HG02642 (cell line): Measurements from ENCODE around the gene CDS2.

Source experiments
- ATAC-seq: cut with Tn5 transposase; IDR thresholded peaks from one replicate; pipeline ENCODE4 v1.9.1; 2021; ENCODE audit warnings: mild to moderate bottlenecking; ENCODE audit not compliant: unreplicated experiment, poor library complexity

The CDS2 gene

DNA sequence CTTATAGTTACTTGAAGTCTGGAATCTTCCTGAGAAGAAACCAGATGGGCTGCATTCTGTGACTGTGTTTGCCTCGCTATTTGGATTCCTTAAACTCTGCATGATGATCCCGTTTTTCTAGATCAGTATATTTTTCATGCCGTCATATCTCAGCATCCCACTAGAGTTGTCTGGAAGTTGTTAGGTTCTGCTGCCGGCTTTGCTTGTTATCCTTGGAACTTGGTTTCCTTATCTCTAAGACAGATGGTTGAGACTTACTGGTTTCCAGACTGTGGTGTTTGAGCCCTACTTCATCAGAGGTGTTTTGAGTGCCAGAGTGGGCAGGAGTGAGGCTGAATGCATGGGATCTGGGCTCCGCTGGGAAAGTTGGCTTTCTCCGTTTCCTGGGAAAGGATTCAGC, 50.3 kb downstream of the CDS2 start:
- ATAC-seq = no peak

DNA sequence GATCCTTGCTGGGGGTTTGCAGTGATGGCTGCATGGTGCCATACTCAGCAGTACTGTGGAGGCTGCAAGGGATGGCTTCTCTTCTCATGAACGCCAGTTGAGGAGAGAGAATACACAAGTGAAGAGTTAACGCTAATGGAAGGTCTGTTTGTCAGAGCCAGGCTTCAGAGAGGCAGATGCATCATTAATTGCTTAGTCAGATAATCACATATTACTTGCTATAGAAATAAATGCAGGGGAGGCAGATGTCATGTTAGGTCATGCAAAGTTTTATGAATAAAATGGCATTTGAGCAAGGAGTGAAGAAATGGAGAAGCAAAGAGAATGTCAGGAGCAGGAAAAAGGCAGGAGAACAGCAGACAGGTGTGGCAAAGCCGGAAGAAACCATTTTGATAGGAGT, 51.2 kb downstream of the CDS2 start:
- no peak for ATAC-seq

DNA sequence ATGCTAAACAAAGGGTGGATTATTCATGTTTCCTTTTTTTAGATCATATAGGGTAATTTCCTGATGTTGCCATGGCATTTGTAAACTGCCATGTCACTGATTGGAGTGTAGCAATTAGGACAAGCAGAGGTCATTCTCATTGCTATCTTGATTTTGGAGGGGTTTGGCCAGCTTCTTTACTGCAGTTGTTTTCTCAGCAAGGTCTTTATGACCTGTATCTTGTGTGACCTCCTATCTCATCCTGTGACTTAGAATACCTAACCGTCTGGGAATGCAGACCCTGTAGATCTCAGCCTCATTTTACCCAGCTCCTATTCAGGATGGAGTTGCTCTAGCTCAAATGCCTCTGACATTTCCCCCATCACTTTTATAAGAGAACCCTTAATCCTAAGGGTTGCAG, 53.6 kb downstream of the CDS2 start:
- ATAC-seq = no peak

DNA sequence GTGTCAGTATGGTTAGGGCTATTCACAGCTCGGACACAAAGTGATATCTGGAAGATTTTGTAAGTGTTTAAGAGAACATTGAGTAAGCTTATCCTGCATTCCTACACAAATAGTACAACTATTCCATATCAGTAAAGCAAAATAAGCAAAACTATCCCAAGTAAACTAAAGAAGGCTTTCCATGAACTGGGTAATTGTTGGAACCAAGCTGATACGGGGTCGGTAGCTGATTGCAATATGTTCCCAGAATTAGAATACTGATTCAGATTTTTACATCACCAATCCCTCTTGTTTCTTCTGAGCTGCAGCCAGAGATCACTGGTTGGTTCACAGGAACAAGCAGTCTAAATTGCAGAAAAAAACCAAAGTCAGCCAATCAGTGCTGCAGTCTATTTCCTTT, 54.1 kb downstream of the CDS2 start:
- no peak for ATAC-seq

DNA sequence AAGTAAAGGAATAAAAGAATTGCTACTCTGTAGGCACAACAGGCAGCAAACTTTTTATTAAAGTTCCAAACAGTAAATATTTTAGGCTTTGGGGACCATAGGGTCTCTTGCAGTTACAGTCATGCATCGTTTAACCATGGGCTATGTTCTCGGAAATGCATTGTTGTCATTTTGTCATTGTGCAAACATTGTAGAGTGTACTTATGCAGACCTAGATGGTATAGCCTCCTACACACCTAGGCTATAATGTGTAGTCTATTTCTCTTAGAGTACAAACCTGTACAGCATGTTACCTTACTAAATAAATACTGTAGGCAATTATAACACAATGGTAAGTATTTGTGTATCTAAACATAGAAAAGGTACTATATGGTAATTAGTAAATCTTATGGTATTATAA, 54.7 kb downstream of the CDS2 start:
- ATAC-seq = no peak

DNA sequence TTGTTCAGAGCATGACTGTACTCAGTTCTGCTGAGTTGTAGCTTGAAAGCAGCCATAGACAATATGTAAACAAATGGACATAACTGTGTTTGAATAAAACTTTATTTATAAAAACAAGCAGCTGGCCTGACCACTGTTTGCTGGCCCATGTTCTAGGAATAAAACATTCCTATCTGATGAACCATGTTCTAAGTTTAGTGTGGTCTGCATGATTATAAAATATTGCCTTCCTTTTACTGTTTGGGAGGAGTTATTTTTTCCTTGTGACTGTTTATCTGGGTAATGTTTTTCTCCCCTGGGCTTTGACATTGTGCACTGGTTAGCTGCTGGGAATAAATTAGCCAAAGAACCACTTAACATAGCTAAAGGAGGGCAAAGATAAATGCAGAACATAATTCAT, 55.1 kb downstream of the CDS2 start:
- ATAC-seq = no peak

DNA sequence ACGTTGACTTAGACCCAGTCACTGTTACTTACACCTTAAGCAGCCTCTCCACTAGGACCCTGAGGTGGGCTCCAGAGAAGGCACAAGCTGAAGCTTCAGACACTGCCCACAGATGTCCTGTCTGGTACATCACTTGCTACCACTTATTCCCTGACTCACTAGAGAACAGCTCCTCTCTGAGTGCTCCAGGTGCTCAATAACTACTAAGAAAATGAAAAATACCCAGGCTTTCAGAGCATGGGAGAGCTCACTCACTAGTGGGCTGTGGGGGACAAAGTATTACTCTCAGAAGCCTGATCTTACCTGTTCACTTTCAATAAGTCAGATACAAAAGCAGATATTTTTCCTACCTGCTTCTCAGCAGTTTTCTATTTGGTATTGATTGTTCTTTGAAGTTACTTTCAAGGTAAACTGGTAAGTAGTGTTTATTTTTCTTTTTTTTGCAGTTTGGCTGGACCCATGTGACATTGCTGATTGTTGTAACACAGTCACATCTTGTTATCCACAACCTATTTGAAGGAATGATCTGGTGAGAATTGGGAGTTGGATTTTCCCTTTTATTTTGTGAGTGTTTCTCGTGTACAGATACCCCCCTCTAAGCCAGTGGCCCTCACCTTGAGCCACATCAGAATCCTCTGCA, 55.9 kb downstream of the CDS2 start:
- no peak for ATAC-seq

DNA sequence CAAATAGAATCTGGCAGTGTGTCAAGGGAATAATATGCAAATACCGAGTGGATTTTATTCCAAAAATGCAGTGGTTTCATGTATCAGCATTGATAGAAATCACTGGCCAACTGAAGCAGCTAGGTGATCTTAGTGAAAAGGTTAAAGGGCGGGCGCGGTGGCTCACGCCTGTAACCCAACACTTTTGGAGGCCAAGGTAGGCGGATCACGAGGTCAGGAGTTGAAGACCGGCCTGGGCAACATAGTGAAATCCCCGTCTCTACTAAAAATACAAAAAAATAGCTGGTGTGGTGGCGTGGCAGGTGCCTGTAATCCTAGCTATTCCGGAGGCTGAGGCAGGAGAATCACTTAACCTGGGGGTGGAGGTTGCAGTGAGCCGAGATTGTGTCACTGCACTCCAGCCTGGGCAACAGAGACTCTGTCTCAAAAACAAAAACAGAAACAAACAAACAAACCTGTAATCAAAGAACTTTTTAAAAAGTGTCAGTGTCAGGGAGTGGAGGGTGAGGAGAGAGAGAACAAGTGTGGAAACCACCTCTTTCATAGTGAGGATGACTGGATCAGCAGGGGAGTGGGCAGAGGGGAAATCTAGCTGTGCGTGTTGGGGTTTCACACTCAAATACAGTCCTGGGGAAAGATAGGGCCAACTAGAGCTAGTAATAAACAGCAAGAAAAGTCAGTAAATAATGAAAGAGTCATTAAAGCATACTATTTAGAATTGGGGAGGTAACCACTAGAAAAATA, 57.1 kb downstream of the CDS2 start:
- no peak for ATAC-seq

DNA sequence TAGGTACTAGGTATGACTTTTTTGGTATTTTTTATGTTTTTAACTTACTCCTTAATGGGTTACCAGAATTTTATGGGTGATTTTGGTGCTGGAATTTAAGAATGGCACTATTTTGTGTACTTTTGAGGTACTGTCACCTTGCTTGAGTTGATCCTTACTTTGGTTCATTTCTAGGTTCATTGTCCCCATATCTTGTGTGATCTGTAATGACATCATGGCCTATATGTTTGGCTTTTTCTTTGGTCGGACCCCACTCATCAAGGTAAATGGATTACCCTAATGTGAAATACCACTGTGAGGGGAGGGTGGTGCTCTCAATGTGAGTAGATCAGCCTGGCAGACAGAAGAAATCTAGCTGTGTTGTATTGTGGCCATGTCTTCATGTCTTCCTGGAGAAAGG, 57.9 kb downstream of the CDS2 start:
- no peak for ATAC-seq

DNA sequence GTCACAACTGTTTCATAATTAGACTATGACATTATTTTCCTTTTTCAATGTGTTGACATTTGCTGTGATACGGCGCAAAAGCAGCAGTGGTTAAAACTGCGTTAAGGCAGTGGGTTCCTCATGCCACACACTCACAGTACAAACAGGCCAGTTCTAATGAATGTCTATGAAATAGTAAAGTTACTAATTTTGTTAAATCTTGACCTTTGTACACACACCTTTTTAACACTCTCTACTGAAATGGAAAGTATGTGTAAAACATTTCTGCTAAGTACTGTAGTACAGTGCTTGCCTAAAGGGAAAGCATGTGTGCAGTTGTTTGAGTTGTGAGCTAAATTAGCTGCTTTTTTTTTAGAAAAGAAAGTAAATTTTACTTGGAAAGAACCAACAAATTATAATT, 60.3 kb downstream of the CDS2 start:
- ATAC-seq = no peak

DNA sequence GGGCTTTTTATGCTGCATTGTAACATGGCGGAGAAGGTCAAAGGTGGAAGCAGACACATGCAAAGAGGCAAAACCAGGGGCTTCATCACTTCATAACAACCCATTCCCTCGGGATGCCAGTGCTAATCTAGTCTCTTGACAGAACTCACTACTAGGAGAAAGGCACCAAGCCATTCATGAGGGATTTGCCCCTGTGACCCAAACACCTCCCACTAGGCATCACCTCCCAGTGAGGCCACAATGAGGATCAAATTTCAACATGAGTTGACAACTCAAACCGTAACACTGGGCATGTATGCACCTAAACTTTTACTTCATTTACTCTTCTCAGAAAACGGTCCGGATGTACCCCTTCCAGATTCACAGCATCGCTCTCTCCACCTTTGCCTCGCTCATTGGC, 61.9 kb downstream of the CDS2 start:
- ATAC-seq = no peak

DNA sequence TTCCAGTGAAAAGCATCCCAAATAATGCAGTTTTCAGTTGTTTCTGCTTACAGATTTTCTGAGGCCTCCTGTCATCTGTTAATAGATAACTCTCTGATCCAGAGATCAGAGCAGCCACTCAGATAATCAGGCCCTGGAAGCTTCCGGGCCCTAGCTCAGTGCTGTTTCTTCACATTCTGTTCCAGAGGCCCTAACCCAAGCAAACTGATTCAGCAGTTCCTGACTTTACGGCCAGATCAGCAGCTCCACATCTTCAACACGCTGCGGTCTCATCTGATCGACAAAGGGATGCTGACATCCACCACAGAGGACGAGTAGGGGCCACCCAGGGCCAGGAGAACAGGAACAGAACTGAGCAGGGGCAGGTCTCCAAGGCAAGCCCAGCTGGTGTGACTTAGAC, 63.1 kb downstream of the CDS2 start:
- no peak for ATAC-seq

DNA sequence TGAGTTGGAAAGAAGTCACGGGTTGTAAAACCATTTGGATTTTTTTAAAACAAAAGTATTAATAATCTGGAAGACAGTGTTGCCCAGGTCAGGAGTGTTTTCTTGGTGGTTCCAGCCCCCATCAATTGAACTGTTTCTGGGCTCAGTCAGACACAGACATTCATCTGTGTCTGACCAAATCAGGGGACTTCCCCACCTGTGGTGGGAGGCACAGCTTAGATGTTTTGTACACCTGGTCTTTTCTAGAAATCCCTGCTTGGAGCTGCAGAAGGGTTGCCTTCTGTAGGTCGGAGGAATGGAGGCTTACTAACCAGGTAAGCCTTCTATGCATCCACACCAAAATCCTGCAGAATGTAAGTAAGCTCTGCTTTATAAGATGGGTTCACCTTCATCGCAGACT, 63.6 kb downstream of the CDS2 start:
- ATAC-seq = no peak

DNA sequence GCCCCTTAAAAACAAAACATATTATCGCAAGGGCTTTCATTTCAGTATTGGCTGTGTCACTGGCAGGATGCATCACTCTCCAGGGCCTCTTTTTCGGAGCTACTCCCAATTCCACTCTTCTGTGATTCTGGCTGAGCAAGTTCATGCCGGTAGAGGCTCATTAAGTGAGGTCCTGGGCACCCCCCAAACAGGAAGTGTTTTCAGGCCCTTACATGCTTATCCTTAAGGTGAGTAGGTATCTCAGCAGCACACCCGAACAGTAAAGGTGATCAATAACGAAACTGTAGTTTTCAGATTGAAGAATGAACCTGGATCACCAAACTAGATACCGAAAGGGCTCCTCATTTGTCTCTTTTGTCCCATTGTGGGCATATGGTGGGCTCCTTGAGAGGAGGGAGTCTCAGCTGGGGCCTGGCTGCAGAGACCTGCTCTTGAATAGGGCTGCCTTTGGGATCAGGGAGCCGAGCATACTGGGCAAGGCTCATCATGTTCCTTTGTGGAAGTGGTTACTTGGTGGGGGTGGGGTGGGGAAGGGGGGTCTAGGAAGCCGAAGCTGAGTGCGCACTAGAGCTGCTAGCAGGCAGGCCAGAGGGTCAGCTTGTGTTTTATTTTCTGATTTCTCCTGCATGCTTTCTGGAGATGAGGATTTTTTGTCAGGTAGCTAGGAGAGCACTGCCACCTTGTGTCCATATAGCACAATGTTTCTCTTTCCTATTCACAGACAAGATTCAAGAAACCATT, 65.2 kb downstream of the CDS2 start:
- peak; percentile 50 for ATAC-seq

DNA sequence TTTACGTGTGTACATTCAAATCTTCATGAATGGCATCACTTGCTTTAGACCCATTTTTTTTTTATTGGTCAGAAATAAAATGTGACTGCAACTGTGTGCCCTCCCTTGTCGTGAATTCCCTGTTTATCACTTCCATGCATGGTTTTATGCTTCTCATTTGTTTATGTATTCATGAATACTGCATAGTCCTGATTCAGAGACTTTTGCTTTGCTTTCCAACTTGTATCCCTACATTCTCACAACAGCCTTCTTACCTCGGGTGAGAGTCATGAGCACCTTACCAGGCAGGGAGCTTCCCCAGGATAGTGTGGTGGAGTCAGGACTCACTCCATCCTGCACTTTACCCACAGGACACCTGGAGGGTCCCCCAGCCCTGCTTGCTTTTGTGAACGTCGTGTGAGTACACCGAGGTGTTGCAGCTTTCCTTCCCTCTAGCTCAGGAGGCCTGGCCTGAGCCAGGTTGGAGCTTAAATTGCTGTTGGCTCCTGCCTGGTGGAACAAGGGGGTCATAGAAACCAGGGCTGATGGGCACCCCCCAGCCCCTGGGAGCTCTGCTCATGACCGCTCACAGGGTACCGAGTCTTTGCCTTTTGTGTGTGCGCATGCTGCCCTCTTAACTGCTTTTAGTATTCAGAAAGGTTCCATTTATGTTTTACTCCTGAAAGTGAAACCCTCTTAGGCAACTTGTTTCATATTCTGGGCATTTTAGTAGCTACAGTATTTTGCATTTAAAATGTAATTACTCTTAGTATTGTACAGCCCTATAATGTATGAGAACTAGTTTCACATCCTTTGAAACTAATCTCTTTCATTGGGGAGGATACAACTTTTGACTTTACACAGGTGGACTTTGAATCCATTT, 66.0 kb downstream of the CDS2 start:
- ATAC-seq = peak; percentile 45

DNA sequence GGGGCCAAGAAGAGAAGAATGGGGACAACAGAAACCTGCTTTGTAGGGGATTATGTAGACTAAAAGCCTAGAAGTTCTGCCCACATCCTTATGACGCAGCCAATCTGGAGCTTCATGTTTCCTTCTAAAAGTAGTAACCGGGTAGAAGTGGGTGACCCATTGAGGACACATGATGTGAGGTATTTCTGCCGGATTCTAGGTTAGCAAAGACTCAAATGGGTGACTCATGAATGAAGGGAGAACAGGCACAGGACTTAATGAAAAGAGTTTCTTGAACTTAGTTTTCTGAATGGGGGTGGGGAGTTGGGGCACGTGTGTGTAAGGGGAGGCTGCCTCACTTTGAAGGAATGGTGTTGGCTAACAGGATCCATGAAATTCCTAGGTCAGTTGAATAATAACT, 68.8 kb downstream of the CDS2 start:
- ATAC-seq = no peak

DNA sequence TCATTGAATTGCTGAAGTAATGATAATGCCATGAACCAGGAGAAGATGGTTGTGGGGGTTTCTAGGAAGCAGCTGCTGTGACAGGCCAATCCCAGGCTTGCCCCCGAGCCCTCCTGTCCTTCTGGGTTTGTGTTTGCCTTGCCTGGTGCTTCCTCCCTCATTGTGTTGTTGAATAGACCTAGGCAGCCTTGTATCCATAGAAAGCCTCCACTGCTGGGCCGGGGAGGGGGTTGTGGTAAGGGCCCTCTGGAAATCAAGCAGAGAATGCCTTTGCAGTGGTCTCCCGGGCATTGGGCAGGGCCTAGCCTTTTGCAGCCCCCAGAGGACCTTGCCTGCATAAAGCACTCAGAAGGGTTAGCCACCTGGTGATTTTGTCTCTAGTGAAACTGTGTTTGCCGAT, 69.3 kb downstream of the CDS2 start:
- no peak for ATAC-seq

DNA sequence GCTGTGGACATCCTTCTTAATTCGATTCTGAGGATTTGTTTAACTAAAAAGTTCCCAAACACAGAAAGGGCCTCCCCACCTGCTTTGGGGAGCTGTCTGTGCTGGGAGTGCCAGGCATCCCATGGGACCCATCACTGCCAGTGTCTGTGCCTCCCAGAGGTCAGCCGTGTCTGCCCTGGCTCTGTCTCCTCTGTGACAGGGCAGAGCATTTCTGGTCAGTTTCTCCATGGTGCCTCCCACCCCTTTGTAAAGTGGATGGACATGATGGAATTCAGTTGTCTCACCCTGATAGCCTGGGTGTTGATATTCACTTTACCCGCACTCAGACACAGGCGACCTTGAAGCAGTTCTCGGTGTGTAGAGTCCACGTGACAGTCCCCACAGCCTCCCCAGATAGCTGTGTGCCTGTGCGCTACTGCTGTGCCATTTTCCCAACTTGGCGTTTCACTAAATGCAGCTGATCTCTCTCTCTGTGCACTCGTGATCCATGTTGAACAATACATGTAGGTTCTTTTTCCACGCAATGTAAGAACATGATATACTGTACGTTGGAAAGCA, 70.5 kb downstream of the CDS2 start:
- no peak for ATAC-seq

DNA sequence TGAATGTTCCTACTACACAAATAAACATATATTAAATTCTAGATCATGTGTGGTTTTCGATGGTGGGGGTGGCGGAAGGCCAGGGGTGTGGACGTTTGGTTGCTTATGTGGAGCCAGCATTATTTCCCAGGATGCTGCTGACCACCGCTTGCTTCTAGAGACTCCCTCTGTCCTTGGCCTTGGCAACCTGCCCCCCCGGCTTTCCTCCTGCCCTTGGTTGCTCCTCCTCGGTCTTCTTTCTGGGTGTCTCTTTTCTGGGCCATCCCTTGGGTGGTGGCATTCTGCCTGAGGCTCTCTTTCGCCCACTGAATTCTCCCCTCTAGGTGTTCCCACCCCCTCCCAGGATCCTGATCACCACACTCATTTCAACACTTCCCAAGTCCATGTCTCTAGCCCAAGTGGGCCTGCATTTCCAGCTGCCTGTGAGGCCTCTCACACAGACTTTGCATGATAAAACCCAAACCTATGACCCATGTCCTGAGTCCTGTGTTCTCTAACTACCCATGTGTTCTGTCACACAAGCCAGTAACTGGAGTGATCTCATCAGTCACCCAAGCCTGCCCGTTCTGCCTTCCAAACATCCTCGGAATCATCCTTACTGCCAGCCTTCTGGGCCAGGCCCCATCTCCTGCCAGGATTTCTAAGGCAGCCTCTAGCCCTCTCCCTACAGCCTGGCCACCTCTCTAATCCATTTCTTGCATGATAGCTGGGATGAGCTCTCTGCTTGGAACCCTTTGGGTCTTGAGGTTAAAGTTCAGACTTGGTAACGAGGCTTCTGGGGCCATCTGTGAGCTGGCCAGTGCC, 71.2 kb downstream of the CDS2 start:
- ATAC-seq = no peak

DNA sequence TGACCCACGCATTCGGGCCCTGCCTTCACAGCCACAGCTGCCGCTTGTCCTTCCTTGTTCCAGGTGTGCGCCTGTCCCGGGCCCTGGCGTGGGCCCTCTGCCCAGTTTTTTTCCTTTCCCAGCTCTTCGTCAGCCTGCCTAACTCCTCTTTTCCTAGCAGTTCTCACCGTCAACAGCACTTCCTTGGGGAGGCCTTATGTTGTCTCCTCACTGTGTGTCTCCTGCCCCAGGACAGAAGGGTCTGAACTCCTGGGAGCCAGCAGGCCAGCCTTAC, 71.8 kb downstream of the CDS2 start:
- no peak for ATAC-seq
